ENCODE data around the gene KIF27.

DNA sequence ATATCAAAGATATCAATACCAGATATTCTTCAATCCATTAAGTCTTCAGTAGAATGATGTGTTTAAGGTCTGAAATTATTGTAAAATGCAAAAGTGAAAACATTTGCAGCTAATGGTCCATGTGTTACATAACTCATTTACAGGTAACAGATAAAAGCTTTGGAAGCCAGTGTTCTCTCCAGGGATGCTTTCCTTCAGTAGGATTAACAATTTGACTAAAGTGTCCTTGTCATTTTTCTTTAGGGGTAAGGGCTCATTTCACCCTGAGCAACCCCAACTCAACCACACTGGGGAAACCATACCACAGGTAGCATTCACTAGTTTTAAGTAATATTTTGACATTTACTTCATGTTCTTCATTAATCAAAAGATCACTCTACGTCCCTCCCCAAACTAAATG is 45.8 kb upstream of the KIF27 start:
- no peak for TF ChIP-seq EZH2 (IDR thresholded peaks at IDR 0.05; ENCODE audit: low read length, missing control alignments)
- TF ChIP-seq, protein P1, sequence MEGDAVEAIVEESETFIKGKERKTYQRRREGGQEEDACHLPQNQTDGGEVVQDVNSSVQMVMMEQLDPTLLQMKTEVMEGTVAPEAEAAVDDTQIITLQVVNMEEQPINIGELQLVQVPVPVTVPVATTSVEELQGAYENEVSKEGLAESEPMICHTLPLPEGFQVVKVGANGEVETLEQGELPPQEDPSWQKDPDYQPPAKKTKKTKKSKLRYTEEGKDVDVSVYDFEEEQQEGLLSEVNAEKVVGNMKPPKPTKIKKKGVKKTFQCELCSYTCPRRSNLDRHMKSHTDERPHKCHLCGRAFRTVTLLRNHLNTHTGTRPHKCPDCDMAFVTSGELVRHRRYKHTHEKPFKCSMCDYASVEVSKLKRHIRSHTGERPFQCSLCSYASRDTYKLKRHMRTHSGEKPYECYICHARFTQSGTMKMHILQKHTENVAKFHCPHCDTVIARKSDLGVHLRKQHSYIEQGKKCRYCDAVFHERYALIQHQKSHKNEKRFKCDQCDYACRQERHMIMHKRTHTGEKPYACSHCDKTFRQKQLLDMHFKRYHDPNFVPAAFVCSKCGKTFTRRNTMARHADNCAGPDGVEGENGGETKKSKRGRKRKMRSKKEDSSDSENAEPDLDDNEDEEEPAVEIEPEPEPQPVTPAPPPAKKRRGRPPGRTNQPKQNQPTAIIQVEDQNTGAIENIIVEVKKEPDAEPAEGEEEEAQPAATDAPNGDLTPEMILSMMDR (conservative IDR thresholded peaks at IDR 0.05 in 1 of 2, IDR thresholded peaks at IDR 0.05 in 1 of 2; ENCODE audit: low read depth in 1 of 2, low read length in 2 of 2), result no peak
